Measurements from ENCODE around the gene TMA7.

The TMA7 gene

GRCh38 chr3:48435774-48436476 lies 4.1 kb upstream of the TMA7 start:
- Histone ChIP-seq H3K27ac (ENCODE audit: low read depth, low read length) (no peak overlapping the region), H3K4me3 (ENCODE audit: low read depth in 1 of 2, low read length in 2 of 2) (no peak overlapping the region)

GRCh38 chr3:48436477-48436787 lies 3.6 kb upstream of the TMA7 start:
- Histone ChIP-seq H3K27ac (ENCODE audit: low read depth, low read length) (no peak overlapping the region), H3K9me3 (ENCODE audit: control insufficient read depth in 1 of 2, low read length in 2 of 2) (no peaks in the 10 kb centered on the region), H3K4me1 (ENCODE audit: control insufficient read depth in 1 of 2, insufficient read depth in 2 of 2, low read length in 2 of 2) (peaks cover 37 to 47% of the 10 kb centered on the region in 2 donors), H3K9ac (ENCODE audit: low read depth in 1 of 2, low read length in 2 of 2) (no peak overlapping the region), H3K36me3 (ENCODE audit: control insufficient read depth in 1 of 2, insufficient read depth in 2 of 2, low read length in 2 of 2) (peaks cover 6 to 7% of the 10 kb centered on the region in 2 donors), H3K27me3 (ENCODE audit: control insufficient read depth in 1 of 2, insufficient read depth in 2 of 2, low read length in 2 of 2) (no peaks in the 10 kb centered on the region), H3K4me3 (ENCODE audit: low read depth in 1 of 2, low read length in 2 of 2) (no peak overlapping the region)

More at GRCh38 chr3:48435774-48436476, 4.1 kb upstream of the TMA7 start:
- H3K9ac ChIP-seq (ENCODE audit: low read depth in 1 of 2, low read length in 2 of 2) = no peak overlapping the region
- H3K9me3 ChIP-seq (ENCODE audit: control insufficient read depth in 1 of 2, low read length in 2 of 2) = no peaks in the 10 kb centered on the region
- no peaks in the 10 kb centered on the region for H3K27me3 ChIP-seq (ENCODE audit: control insufficient read depth in 1 of 2, insufficient read depth in 2 of 2, low read length in 2 of 2)
- H3K36me3 ChIP-seq (ENCODE audit: control insufficient read depth in 1 of 2, insufficient read depth in 2 of 2, low read length in 2 of 2) = peaks cover 6 to 7% of the 10 kb centered on the region in 2 donors
- H3K4me1 ChIP-seq (ENCODE audit: control insufficient read depth in 1 of 2, insufficient read depth in 2 of 2, low read length in 2 of 2) = peaks cover 39 to 43% of the 10 kb centered on the region in 2 donors

GRCh38 chr3:48436855-48437254 lies 3.2 kb upstream of the TMA7 start:
- Histone ChIP-seq H3K27ac (ENCODE audit: low read depth, low read length) (no peak overlapping the region), H3K27me3 (ENCODE audit: control insufficient read depth in 1 of 2, insufficient read depth in 2 of 2, low read length in 2 of 2) (no peaks in the 10 kb centered on the region), H3K36me3 (ENCODE audit: control insufficient read depth in 1 of 2, insufficient read depth in 2 of 2, low read length in 2 of 2) (peaks cover 6 to 7% of the 10 kb centered on the region in 2 donors), H3K9me3 (ENCODE audit: control insufficient read depth in 1 of 2, low read length in 2 of 2) (no peaks in the 10 kb centered on the region), H3K9ac (ENCODE audit: low read depth in 1 of 2, low read length in 2 of 2) (no peak overlapping the region), H3K4me1 (ENCODE audit: control insufficient read depth in 1 of 2, insufficient read depth in 2 of 2, low read length in 2 of 2) (peaks cover 41 to 51% of the 10 kb centered on the region in 2 donors), H3K4me3 (ENCODE audit: low read depth in 1 of 2, low read length in 2 of 2) (no peak overlapping the region)

GRCh38 chr3:48437812-48438211 lies 2.2 kb upstream of the TMA7 start:
- H3K36me3 ChIP-seq (ENCODE audit: control insufficient read depth in 1 of 2, insufficient read depth in 2 of 2, low read length in 2 of 2) = peaks cover 3 to 4% of the 10 kb centered on the region in 2 donors
- H3K4me1 ChIP-seq (ENCODE audit: control insufficient read depth in 1 of 2, insufficient read depth in 2 of 2, low read length in 2 of 2) = peaks cover 37 to 54% of the 10 kb centered on the region in 2 donors
- no peaks in the 10 kb centered on the region for H3K27me3 ChIP-seq (ENCODE audit: control insufficient read depth in 1 of 2, insufficient read depth in 2 of 2, low read length in 2 of 2)
- H3K4me3 ChIP-seq (ENCODE audit: low read depth in 1 of 2, low read length in 2 of 2) = no peak overlapping the region
- H3K27ac ChIP-seq (ENCODE audit: low read depth, low read length) = no peak overlapping the region
- H3K9me3 ChIP-seq (ENCODE audit: control insufficient read depth in 1 of 2, low read length in 2 of 2) = no peaks in the 10 kb centered on the region
- no peak overlapping the region for H3K9ac ChIP-seq (ENCODE audit: low read depth in 1 of 2, low read length in 2 of 2)

- Histone ChIP-seq H3K9ac (ENCODE audit: low read depth in 1 of 2, low read length in 2 of 2) (peak overlapping the region; percentile 77 to 94), H3K27me3 (ENCODE audit: control insufficient read depth in 1 of 2, insufficient read depth in 2 of 2, low read length in 2 of 2) (no peaks in the 10 kb centered on the region), H3K4me3 (ENCODE audit: low read depth in 1 of 2, low read length in 2 of 2) (peak overlapping the region; percentile 96 to 99), H3K36me3 (ENCODE audit: control insufficient read depth in 1 of 2, insufficient read depth in 2 of 2, low read length in 2 of 2) (peaks cover 10 to 18% of the 10 kb centered on the region in 2 donors), H3K4me1 (ENCODE audit: control insufficient read depth in 1 of 2, insufficient read depth in 2 of 2, low read length in 2 of 2) (peaks cover 14 to 28% of the 10 kb centered on the region in 2 donors), H3K9me3 (ENCODE audit: control insufficient read depth in 1 of 2, low read length in 2 of 2) (no peaks in the 10 kb centered on the region), H3K27ac (ENCODE audit: low read depth, low read length) (peak overlapping the region; percentile 89)
These were observed 517 bp downstream of the TMA7 start for GRCh38 chr3:48440590-48440958.

- H3K9me3 ChIP-seq (ENCODE audit: control insufficient read depth in 1 of 2, low read length in 2 of 2) = no peaks in the 10 kb centered on the region
- no peaks in the 10 kb centered on the region for H3K27me3 ChIP-seq (ENCODE audit: control insufficient read depth in 1 of 2, insufficient read depth in 2 of 2, low read length in 2 of 2)
- H3K9ac ChIP-seq (ENCODE audit: low read depth in 1 of 2, low read length in 2 of 2) = peak overlapping the region in 1 of 2 donors; percentile 7
- H3K4me1 ChIP-seq (ENCODE audit: control insufficient read depth in 1 of 2, insufficient read depth in 2 of 2, low read length in 2 of 2) = peaks cover 17 to 27% of the 10 kb centered on the region in 2 donors
- peak overlapping the region; percentile 2 to 8 for H3K4me3 ChIP-seq (ENCODE audit: low read depth in 1 of 2, low read length in 2 of 2)
- no peak overlapping the region for H3K27ac ChIP-seq (ENCODE audit: low read depth, low read length)
- H3K36me3 ChIP-seq (ENCODE audit: control insufficient read depth in 1 of 2, insufficient read depth in 2 of 2, low read length in 2 of 2) = peaks cover 10 to 18% of the 10 kb centered on the region in 2 donors
These were observed 1.9 kb downstream of the TMA7 start for GRCh38 chr3:48441940-48442339.

GRCh38 chr3:48445277-48445882 lies 5.3 kb downstream of the TMA7 start:
- H3K4me3 ChIP-seq (ENCODE audit: low read depth in 1 of 2, low read length in 2 of 2) = peak overlapping the region in 1 of 2 donors; percentile 78
- H3K36me3 ChIP-seq (ENCODE audit: control insufficient read depth in 1 of 2, insufficient read depth in 2 of 2, low read length in 2 of 2) = peaks cover 10 to 18% of the 10 kb centered on the region in 2 donors
- no peak overlapping the region for H3K27ac ChIP-seq (ENCODE audit: low read depth, low read length)
- peaks cover 22 to 29% of the 10 kb centered on the region in 2 donors for H3K4me1 ChIP-seq (ENCODE audit: control insufficient read depth in 1 of 2, insufficient read depth in 2 of 2, low read length in 2 of 2)
- peak overlapping the region in 1 of 2 donors; percentile 77 for H3K9ac ChIP-seq (ENCODE audit: low read depth in 1 of 2, low read length in 2 of 2)
- H3K27me3 ChIP-seq (ENCODE audit: control insufficient read depth in 1 of 2, insufficient read depth in 2 of 2, low read length in 2 of 2) = no peaks in the 10 kb centered on the region
- H3K9me3 ChIP-seq (ENCODE audit: control insufficient read depth in 1 of 2, low read length in 2 of 2) = no peaks in the 10 kb centered on the region

- peaks cover 10 to 18% of the 10 kb centered on the region in 2 donors for H3K36me3 ChIP-seq (ENCODE audit: control insufficient read depth in 1 of 2, insufficient read depth in 2 of 2, low read length in 2 of 2)
- no peaks in the 10 kb centered on the region for H3K9me3 ChIP-seq (ENCODE audit: control insufficient read depth in 1 of 2, low read length in 2 of 2)
- H3K4me1 ChIP-seq (ENCODE audit: control insufficient read depth in 1 of 2, insufficient read depth in 2 of 2, low read length in 2 of 2) = peaks cover 22 to 28% of the 10 kb centered on the region in 2 donors
- H3K27ac ChIP-seq (ENCODE audit: low read depth, low read length) = peak overlapping the region; percentile 61
- peak overlapping the region; percentile 77 to 80 for H3K9ac ChIP-seq (ENCODE audit: low read depth in 1 of 2, low read length in 2 of 2)
- peak overlapping the region; percentile 78 to 97 for H3K4me3 ChIP-seq (ENCODE audit: low read depth in 1 of 2, low read length in 2 of 2)
- H3K27me3 ChIP-seq (ENCODE audit: control insufficient read depth in 1 of 2, insufficient read depth in 2 of 2, low read length in 2 of 2) = no peaks in the 10 kb centered on the region
These were observed 6.0 kb downstream of the TMA7 start for GRCh38 chr3:48446043-48446424.

GRCh38 chr3:48446425-48447193 lies 6.6 kb downstream of the TMA7 start, which contains the start of gene ATRIP:
Gene ATRIP, plus strand, starts transcription at chr3:48446737. Its CDS starts 109 bp downstream, at chr3:48446846.
- peaks cover 19 to 22% of the 10 kb centered on the region in 2 donors for H3K4me1 ChIP-seq (ENCODE audit: control insufficient read depth in 1 of 2, insufficient read depth in 2 of 2, low read length in 2 of 2)

GRCh38 chr3:48451270-48451669 lies 11.2 kb downstream of the TMA7 start:
- Histone ChIP-seq H3K4me1 (ENCODE audit: control insufficient read depth in 1 of 2, insufficient read depth in 2 of 2, low read length in 2 of 2) (peaks cover 8 to 10% of the 10 kb centered on the region in 2 donors), H3K4me3 (ENCODE audit: low read depth in 1 of 2, low read length in 2 of 2) (no peak overlapping the region), H3K9ac (ENCODE audit: low read depth in 1 of 2, low read length in 2 of 2) (no peak overlapping the region), H3K27me3 (ENCODE audit: control insufficient read depth in 1 of 2, insufficient read depth in 2 of 2, low read length in 2 of 2) (no peaks in the 10 kb centered on the region), H3K27ac (ENCODE audit: low read depth, low read length) (no peak overlapping the region), H3K36me3 (ENCODE audit: control insufficient read depth in 1 of 2, insufficient read depth in 2 of 2, low read length in 2 of 2) (peaks cover 0 to 43% of the 10 kb centered on the region in 2 donors), H3K9me3 (ENCODE audit: control insufficient read depth in 1 of 2, low read length in 2 of 2) (no peaks in the 10 kb centered on the region)

More at GRCh38 chr3:48446425-48447193, 6.6 kb downstream of the TMA7 start, which contains the start of gene ATRIP:
- Histone ChIP-seq H3K9ac (ENCODE audit: low read depth in 1 of 2, low read length in 2 of 2) (peak within 1 kb of the TSS; percentile 80), H3K27ac (ENCODE audit: low read depth, low read length) (peak within 1 kb of the TSS; percentile 79), H3K36me3 (ENCODE audit: control insufficient read depth in 1 of 2, insufficient read depth in 2 of 2, low read length in 2 of 2) (peaks cover 10 to 22% of the 10 kb centered on the region in 2 donors), H3K4me3 (ENCODE audit: low read depth in 1 of 2, low read length in 2 of 2) (peak within 1 kb of the TSS; percentile 78 to 97), H3K9me3 (ENCODE audit: control insufficient read depth in 1 of 2, low read length in 2 of 2) (no peaks in the 10 kb centered on the region), H3K27me3 (ENCODE audit: control insufficient read depth in 1 of 2, insufficient read depth in 2 of 2, low read length in 2 of 2) (no peaks in the 10 kb centered on the region)

Measured in duodenal mucosa (tissue), 2 donors.